Upper lobe of left lung (tissue), 6 donors: ENCODE measurements around the gene HERPUD2. TPM values are rescaled to one million over a fixed set of nuclear protein-coding genes. Genes with fewer than 3 reads are reported as not detected.

ENCODE experiments used
- ATAC-seq, 2 donors: fragments of 200-7000 bp; cut with Tn5 transposase; one replicate each; pipeline ENCODE4 v1.9.1; 2022; ENCODE audit warnings: mild to moderate bottlenecking in 2 of 2, moderate library complexity in 2 of 2; ENCODE audit not compliant: low FRiP score in 2 of 2
- DNase-seq, 2 donors: peaks; one replicate each; pipeline ENCODE4 v3.0.0-alpha.2; 2019 to 2020
- H3K27ac ChIP-seq, 4 donors: fragments of 200-600 bp; sonication (generic); one replicate each; pipeline ENCODE4 v1.5.1; 2016 to 2019
- H3K27me3 ChIP-seq, 4 donors: fragments of 200-600 bp; sonication (generic); one replicate each; pipeline ENCODE4 v1.5.1; 2017 to 2019
- H3K36me3 ChIP-seq, 4 donors: fragments of 200-600 bp; sonication (generic); one replicate each; pipeline ENCODE4 v1.5.1; 2016 to 2019
- H3K4me1 ChIP-seq, 4 donors: fragments of 200-600 bp; sonication (generic); one replicate each; pipeline ENCODE4 v1.5.1; 2018 to 2019
- H3K4me3 ChIP-seq, 4 donors: fragments of 200-600 bp; sonication (generic); one replicate each; pipeline ENCODE4 v1.5.1; 2017 to 2019; ENCODE audit warnings: mild to moderate bottlenecking in 2 of 4, moderate library complexity in 1 of 4
- H3K9me3 ChIP-seq, 4 donors: fragments of 200-600 bp; sonication (generic); one replicate each; pipeline ENCODE4 v1.5.1; 2018 to 2019
- CTCF ChIP-seq, 6 experiments: fragments of 450-650 bp in 4 of 6; fragments of 200-600 bp in 2 of 6; sonication (generic) in 2 of 6; IDR thresholded peaks; one replicate each; pipeline ENCODE4 v1.5.1; 2016 to 2019; ENCODE audit warnings: antibody characterized with exemption in 6 of 6
- EP300 ChIP-seq, 4 donors: sonication (generic); formaldehyde crosslinking; IDR thresholded peaks; one replicate each; pipeline ENCODE4 v1.5.1; 2017; ENCODE audit warnings: antibody characterized with exemption in 4 of 4, control low read depth in 2 of 4
- POLR2A ChIP-seq, 4 donors: fragments of 450-650 bp; IDR thresholded peaks; one replicate each; pipeline ENCODE4 v1.5.1; 2016 to 2017; ENCODE audit warnings: antibody characterized with exemption in 4 of 4, mild to moderate bottlenecking in 2 of 4
- POLR2AphosphoS5 ChIP-seq, 2 donors: sonication (generic); formaldehyde crosslinking; IDR thresholded peaks; one replicate each; pipeline ENCODE4 v1.5.1; 2017; ENCODE audit warnings: antibody characterized with exemption in 2 of 2
- WGBS, 2 donors: methylation state at CpG; one replicate each; pipeline ENCODE4 v1.1.5; 2017 to 2018; 5-methylcytosine and 5-hydroxymethylcytosine counted together
- total RNA-seq, 6 donors: library from RNA; depleted of rRNA in 4 of 6; stranded (reverse); fragments of >200 nt in 4 of 6; gene quantifications; one replicate each; pipeline versions ENCODE4 v1.1.0 to v1.2.1, GENCODE V29; 2016 to 2021
- donor health status: DM: no; HTN: no; CAD: no; lungs with moderate emphysema.
- donor health status: DM: no; HTN: yes; CAD: no; lungs with severe emphysema.

HERPUD2 gene
- total RNA-seq, 6 donors from 2014 or later = 29.6 to 63.9 (median 42.2) TPM

DNA sequence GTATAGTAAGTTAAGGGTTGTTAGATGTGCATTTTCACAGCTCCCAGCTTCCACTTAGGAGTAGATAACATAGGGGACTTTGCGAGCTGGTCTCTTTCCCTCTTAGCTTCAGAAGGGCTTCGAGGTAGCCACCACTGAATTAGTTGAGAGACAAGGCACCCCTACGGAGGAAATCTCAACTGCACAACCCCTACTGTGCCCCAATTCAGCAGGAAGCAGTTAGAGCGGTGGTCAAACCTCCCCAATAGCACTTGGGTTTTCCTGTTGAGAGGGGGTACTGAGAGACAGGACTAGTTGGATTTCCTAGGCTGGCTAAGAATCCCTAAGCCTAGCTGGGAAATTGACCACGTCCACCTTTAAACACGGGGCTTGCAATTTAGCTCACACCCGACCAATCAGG lies 1.1 kb upstream of the HERPUD2 start:
- no peaks in the 10 kb centered on the region for H3K27me3 ChIP-seq
- peaks cover 22 to 39% (median 30%) of the 10 kb centered on the region in 4 donors for H3K4me1 ChIP-seq
- H3K36me3 ChIP-seq = no peaks in the 10 kb centered on the region
- H3K9me3 ChIP-seq = no peaks in the 10 kb centered on the region
- peak overlapping the region in 1 of 4 donors; percentile 97 for H3K27ac ChIP-seq
- WGBS, 2 donors = 76 to 82% methylated on average over 7 of the region's 7 CpGs
- TF ChIP-seq CTCF (IDR thresholded peaks at IDR 0.05) (no peak), POLR2AphosphoS5 (IDR thresholded peaks at IDR 0.05) (no peak), POLR2A (IDR thresholded peaks at IDR 0.05) (no peak), EP300 (IDR thresholded peaks at IDR 0.05) (no peak)
- ATAC-seq (no peak), DNase-seq (no peak)
- H3K4me3 ChIP-seq = peak overlapping the region in 3 of 4 donors; percentile 69 to 73 (median 72)

- Histone ChIP-seq H3K4me1 (peaks cover 25 to 42% (median 33%) of the 10 kb centered on the region in 4 donors), H3K9me3 (no peaks in the 10 kb centered on the region), H3K4me3 (peak overlapping the region; percentile 69 to 73 (median 72)), H3K27me3 (no peaks in the 10 kb centered on the region), H3K36me3 (no peaks in the 10 kb centered on the region), H3K27ac (peak overlapping the region; percentile 97 to 99 (median 98))
- WGBS, 2 donors = 11 to 14% methylated on average over 10 of the region's 10 CpGs
- TF ChIP-seq POLR2A (IDR thresholded peaks at IDR 0.05) (no peak), CTCF (IDR thresholded peaks at IDR 0.05) (no peak), EP300 (IDR thresholded peaks at IDR 0.05) (no peak), POLR2AphosphoS5 (IDR thresholded peaks at IDR 0.05) (no peak)
- DNase-seq (no peak), ATAC-seq (no peak)
Measured at GRCh38 chr7:35695473-35695850, 527 bp upstream of the HERPUD2 start.

GRCh38 chr7:35694161-35694783 lies 663 bp downstream of the HERPUD2 start:
- H3K27me3 ChIP-seq = no peaks in the 10 kb centered on the region
- 1% methylated on average over 19 to 41 of the region's 41 CpGs for WGBS, 2 donors
- no peaks in the 10 kb centered on the region for H3K36me3 ChIP-seq
- TF ChIP-seq CTCF (IDR thresholded peaks at IDR 0.05) (no peak), POLR2A (IDR thresholded peaks at IDR 0.05) (no peak), EP300 (IDR thresholded peaks at IDR 0.05) (no peak), POLR2AphosphoS5 (IDR thresholded peaks at IDR 0.05) (no peak)
- H3K4me3 ChIP-seq = peak overlapping the region; percentile 69 to 73 (median 72)
- peak overlapping the region; percentile 97 to 99 (median 98) for H3K27ac ChIP-seq
- no peaks in the 10 kb centered on the region for H3K9me3 ChIP-seq
- ATAC-seq (peak; percentile 15 to 56), DNase-seq (peak in 1 of 2 donors; percentile 32)
- H3K4me1 ChIP-seq = peaks cover 32 to 54% (median 41%) of the 10 kb centered on the region in 4 donors

DNA sequence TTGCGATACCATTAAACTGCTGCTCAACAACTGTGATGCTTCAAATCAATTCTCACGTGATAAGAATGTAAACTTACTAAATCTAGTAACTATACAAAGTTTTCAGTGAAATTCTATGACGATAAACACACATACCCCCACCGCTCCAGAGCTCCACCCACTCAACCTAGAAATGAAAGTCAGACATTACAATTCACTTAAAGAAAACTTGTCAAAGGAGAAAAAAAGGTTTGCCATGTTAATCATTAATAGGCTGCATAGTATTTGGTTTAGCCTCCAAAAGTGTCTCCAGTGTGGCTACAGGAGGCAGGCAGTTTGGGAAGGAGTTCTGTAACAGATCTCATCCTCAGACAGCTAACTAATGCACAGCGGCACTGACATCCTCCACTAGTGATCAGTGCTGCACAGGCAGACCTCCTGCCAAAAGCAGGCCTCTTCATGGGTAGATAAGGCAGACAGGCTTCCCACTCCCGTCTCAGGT lies 3.1 kb downstream of the HERPUD2 start:
- Histone ChIP-seq H3K27ac (peak overlapping the region in 3 of 4 donors; percentile 8 to 54 (median 12)), H3K36me3 (no peaks in the 10 kb centered on the region), H3K27me3 (no peaks in the 10 kb centered on the region), H3K4me1 (peaks cover 46 to 76% (median 57%) of the 10 kb centered on the region in 4 donors), H3K9me3 (no peaks in the 10 kb centered on the region), H3K4me3 (peak overlapping the region in 3 of 4 donors; percentile 9 to 73 (median 69))
- 45% methylated on average over 6 of the region's 6 CpGs for WGBS, 2 donors
- ATAC-seq (no peak), DNase-seq (no peak)
- TF ChIP-seq POLR2AphosphoS5 (IDR thresholded peaks at IDR 0.05) (no peak), CTCF (IDR thresholded peaks at IDR 0.05) (no peak), POLR2A (IDR thresholded peaks at IDR 0.05) (no peak), EP300 (IDR thresholded peaks at IDR 0.05) (no peak)
